ENCODE results near the gene ZMYND11. TPM values are rescaled to one million over a fixed set of nuclear protein-coding genes. Genes with fewer than 3 reads are reported as not detected.

The ZMYND11 gene
- total and polyA plus RNA-seq, 9 of the 15 experiments (the other 6 are each of a cell fraction or from before 2014, with no cell fraction given), result 2.7 to 13.8 (median 8.8) TPM

DNA sequence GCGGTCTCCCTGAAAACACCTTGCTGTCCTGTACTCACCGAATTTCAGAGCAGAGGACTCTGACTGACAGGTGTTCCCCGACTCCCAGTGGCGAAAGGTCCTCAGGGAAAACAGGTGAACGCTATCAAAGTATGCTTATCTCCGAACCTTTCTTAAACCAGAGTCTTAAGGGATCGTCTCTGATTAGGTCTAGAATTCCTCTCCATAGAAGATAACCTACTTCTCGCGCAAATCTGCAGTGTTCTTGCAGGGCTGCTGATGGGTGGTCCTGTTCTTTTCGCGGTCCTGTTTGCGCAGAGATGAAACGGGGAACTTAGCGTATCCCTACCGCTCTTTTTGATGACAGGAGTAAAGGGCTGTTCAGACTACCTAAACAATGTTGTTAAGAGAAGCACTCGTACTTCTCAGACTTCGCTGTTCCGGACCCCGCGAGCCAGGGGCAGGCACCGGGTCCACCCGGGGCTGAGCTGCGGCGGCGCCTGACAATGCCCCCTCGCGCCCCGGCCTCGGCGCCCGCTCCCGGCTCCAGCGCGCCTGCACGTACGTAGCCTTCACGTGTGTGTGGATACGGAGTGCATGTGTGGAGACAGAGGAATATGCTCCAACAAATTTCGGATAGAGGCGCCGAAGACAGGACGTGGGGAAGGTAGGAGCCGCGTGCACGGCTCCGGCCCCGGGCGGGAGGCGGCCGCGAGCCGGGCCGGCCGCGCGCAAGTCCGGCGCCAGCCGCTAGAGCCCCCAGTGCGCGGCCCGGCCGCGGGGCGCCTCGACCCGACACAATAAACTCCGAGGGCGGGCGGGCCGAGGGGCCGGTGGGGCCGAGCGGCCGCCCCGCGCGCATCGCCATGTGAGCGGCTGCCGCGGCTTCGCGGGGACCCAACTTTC is 766 bp upstream of the ZMYND11 start (continued):
- TF ChIP-seq GTF2A2 (tag; IDR thresholded peaks at IDR 0.05), result no peak
- no peak for TF ChIP-seq PHF21A (IDR thresholded peaks at IDR 0.05; ENCODE audit: borderline replicate concordance, low read depth)
- no peak for TF ChIP-seq ZFP30 (CRISPR knock-in tag; IDR thresholded peaks at IDR 0.05; ENCODE audit: borderline replicate concordance)
- TF ChIP-seq SMARCE1 (IDR thresholded peaks at IDR 0.05), result no peak
- TF ChIP-seq ZNF785 (CRISPR knock-in tag; IDR thresholded peaks at IDR 0.05), result no peak
- TF ChIP-seq STAT5A (IDR thresholded peaks at IDR 0.05; ENCODE audit: borderline replicate concordance, low read length), result no peak
- TF ChIP-seq, protein P1, sequence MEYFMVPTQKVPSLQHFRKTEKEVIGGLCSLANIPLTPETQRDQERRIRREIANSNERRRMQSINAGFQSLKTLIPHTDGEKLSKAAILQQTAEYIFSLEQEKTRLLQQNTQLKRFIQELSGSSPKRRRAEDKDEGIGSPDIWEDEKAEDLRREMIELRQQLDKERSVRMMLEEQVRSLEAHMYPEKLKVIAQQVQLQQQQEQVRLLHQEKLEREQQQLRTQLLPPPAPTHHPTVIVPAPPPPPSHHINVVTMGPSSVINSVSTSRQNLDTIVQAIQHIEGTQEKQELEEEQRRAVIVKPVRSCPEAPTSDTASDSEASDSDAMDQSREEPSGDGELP (CRISPR knock-in tag; IDR thresholded peaks at IDR 0.05; ENCODE audit: borderline replicate concordance), result no peak
- TF ChIP-seq BRD4 (IDR thresholded peaks at IDR 0.05), result no peak
- TF ChIP-seq ASH1L (IDR thresholded peaks at IDR 0.05; ENCODE audit: borderline replicate concordance, low read depth, partially characterized antibody), result no peak
- no peak for TF ChIP-seq C11orf30 (IDR thresholded peaks at IDR 0.05; ENCODE audit: low read depth)
- TF ChIP-seq PCBP1 (IDR thresholded peaks at IDR 0.05; ENCODE audit: low read depth, low read length, poor library complexity, severe bottlenecking), result no peak
- TF ChIP-seq, protein P2, sequence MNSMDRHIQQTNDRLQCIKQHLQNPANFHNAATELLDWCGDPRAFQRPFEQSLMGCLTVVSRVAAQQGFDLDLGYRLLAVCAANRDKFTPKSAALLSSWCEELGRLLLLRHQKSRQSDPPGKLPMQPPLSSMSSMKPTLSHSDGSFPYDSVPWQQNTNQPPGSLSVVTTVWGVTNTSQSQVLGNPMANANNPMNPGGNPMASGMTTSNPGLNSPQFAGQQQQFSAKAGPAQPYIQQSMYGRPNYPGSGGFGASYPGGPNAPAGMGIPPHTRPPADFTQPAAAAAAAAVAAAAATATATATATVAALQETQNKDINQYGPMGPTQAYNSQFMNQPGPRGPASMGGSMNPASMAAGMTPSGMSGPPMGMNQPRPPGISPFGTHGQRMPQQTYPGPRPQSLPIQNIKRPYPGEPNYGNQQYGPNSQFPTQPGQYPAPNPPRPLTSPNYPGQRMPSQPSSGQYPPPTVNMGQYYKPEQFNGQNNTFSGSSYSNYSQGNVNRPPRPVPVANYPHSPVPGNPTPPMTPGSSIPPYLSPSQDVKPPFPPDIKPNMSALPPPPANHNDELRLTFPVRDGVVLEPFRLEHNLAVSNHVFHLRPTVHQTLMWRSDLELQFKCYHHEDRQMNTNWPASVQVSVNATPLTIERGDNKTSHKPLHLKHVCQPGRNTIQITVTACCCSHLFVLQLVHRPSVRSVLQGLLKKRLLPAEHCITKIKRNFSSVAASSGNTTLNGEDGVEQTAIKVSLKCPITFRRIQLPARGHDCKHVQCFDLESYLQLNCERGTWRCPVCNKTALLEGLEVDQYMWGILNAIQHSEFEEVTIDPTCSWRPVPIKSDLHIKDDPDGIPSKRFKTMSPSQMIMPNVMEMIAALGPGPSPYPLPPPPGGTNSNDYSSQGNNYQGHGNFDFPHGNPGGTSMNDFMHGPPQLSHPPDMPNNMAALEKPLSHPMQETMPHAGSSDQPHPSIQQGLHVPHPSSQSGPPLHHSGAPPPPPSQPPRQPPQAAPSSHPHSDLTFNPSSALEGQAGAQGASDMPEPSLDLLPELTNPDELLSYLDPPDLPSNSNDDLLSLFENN (IDR thresholded peaks at IDR 0.05; ENCODE audit: low read depth in 2 of 2, low read length in 2 of 2), result no peak
- no peak for TF ChIP-seq CHD1 (IDR thresholded peaks at IDR 0.05; ENCODE audit: low read length)
- no peak for TF ChIP-seq ZNF282 (CRISPR knock-in tag; IDR thresholded peaks at IDR 0.05)
- TF ChIP-seq, protein P3, sequence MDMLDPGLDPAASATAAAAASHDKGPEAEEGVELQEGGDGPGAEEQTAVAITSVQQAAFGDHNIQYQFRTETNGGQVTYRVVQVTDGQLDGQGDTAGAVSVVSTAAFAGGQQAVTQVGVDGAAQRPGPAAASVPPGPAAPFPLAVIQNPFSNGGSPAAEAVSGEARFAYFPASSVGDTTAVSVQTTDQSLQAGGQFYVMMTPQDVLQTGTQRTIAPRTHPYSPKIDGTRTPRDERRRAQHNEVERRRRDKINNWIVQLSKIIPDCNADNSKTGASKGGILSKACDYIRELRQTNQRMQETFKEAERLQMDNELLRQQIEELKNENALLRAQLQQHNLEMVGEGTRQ (CRISPR knock-in tag; IDR thresholded peaks at IDR 0.05), result no peak
- TF ChIP-seq TEAD2 (tag; IDR thresholded peaks at IDR 0.05), result no peak
- TF ChIP-seq RB1 (IDR thresholded peaks at IDR 0.05; ENCODE audit: low read depth), result 0 out of 2 replicates have a peak, but pooled peaks have one; percentile 10

Data from K562 (cell line).